Measurements from ENCODE around the gene CRY1. TPM values are rescaled to one million over a fixed set of nuclear protein-coding genes. Genes with fewer than 3 reads are reported as not detected.
A peak's percentile ranks its signal among the peaks of the same experiment; 100 is the strongest.

CRY1 gene
- total RNA-seq, 1 donor from 2014 or later, result 52.0 TPM

- DNase-seq (ENCODE audit: low spot score), result no peak
Observed at GRCh38 chr12:106964526-106964925, 128.8 kb downstream of the CRY1 start.

- peak; percentile 20 for DNase-seq (ENCODE audit: low spot score)
Observed at GRCh38 chr12:106962286-106962685, 131.1 kb downstream of the CRY1 start.

GRCh38 chr12:106960443-106960842 is 132.9 kb downstream of the CRY1 start:
- DNase-seq (ENCODE audit: low spot score), result no peak

- no peak for DNase-seq (ENCODE audit: low spot score)
Observed at GRCh38 chr12:106957583-106957982, 135.8 kb downstream of the CRY1 start.

GRCh38 chr12:106956048-106956578 is 137.2 kb downstream of the CRY1 start:
- peak; percentile 82 for DNase-seq (ENCODE audit: low spot score)

GRCh38 chr12:106955377-106956047 is 137.8 kb downstream of the CRY1 start, which contains the start of gene TMEM263:
TSS of gene TMEM263 (plus strand) at chr12:106955907. CDS start at chr12:106967117, 11,210 bp downstream.
- DNase-seq (ENCODE audit: low spot score), result peak; percentile 99

- no peak for DNase-seq (ENCODE audit: low spot score)
Observed at GRCh38 chr12:106954462-106955376, 138.6 kb downstream of the CRY1 start.

- DNase-seq (ENCODE audit: low spot score), result peak; percentile 57
Observed at GRCh38 chr12:106953352-106954250, 139.7 kb downstream of the CRY1 start.

GRCh38 chr12:106950591-106950990 is 142.8 kb downstream of the CRY1 start:
- no peak for DNase-seq (ENCODE audit: low spot score)

- DNase-seq (ENCODE audit: low spot score), result no peak
Observed at GRCh38 chr12:106947461-106947860, 145.9 kb downstream of the CRY1 start.

- DNase-seq (ENCODE audit: low spot score), result no peak
Observed at GRCh38 chr12:106945261-106945851, 148.0 kb downstream of the CRY1 start.

- DNase-seq (ENCODE audit: low spot score), result no peak
Observed at GRCh38 chr12:106942775-106943174, 150.6 kb downstream of the CRY1 start.

- no peak for DNase-seq (ENCODE audit: low spot score)
Observed at GRCh38 chr12:106941481-106942156, 151.7 kb downstream of the CRY1 start.

Other genes starting within 250 kb of the CRY1 start
- 180 TPM for gene TMEM263, start 137.6 kb downstream of the CRY1 start, total RNA-seq (ENCODE audit: insufficient read depth, low replicate concordance)
- gene MTERF2, start 106.4 kb downstream of the CRY1 start, total RNA-seq (ENCODE audit: insufficient read depth, low replicate concordance), result 7.7 TPM